ENCODE results near the gene LITAF.

Gene LITAF

GRCh38 chr16:11588321-11589197 is 1.8 kb upstream of the LITAF start:
- no peak for TF ChIP-seq CTCF (IDR thresholded peaks at IDR 0.05)

DNA sequence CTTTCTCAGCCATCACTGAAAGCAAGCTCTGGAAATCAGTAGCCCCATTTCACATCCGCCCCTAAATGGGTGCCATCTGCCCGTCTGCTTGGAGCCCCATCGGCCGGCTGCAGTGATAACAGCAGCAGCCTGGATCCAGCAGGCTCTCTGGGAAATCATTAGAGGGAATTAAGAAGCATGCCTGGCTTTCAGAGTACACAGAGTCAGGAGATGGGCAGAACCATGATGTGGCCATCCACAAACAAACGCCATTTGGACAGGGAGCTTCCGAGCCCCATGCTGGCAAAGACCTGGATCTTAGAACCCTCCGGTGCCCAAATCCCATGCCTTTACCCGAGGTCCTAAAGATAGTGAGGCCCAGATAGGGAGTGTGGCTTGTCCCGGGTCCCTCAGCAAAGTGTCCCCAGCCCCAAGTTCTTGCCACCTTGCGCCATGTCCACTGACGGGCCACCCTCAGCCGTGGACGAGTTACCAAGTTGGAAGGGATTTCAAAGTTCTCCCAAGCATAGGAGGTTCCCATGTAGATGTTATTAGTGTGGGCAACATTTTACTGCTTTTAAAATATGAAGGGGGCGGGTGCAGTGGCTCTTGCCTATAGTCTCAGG is 1.0 kb upstream of the LITAF start:
- TF ChIP-seq CTCF (IDR thresholded peaks at IDR 0.05): no peak

DNA sequence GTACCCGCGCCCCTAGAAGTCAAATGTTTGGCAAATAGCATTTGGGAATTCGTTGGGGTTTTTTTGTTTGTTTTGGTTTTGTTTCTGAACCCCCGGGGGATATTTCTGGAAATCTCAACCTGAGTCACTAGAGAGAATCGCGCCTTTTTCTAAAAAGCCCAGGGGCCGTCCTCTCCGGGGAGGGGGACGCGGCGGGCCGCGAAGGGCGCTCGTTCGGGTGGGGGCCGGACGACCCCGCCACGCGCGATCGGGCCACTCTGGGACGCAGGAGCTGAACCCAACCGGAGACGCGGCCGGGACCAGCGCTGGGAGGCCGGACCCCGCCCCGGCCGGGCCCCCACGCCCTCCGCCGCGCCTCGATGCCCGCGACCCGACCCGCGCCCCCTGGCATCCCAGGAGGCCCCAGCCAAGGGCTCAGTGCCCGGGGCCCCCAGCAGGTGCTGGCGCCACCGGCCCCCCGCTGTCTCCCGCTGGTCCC is 302 bp downstream of the LITAF start:
- TF ChIP-seq CTCF (IDR thresholded peaks at IDR 0.05): no peak

- TF ChIP-seq CTCF (IDR thresholded peaks at IDR 0.05): no peak
Measured at GRCh38 chr16:11585460-11586377, 1.0 kb downstream of the LITAF start.

GRCh38 chr16:11583889-11584565 is 2.7 kb downstream of the LITAF start:
- TF ChIP-seq CTCF (IDR thresholded peaks at IDR 0.05): no peak

DNA sequence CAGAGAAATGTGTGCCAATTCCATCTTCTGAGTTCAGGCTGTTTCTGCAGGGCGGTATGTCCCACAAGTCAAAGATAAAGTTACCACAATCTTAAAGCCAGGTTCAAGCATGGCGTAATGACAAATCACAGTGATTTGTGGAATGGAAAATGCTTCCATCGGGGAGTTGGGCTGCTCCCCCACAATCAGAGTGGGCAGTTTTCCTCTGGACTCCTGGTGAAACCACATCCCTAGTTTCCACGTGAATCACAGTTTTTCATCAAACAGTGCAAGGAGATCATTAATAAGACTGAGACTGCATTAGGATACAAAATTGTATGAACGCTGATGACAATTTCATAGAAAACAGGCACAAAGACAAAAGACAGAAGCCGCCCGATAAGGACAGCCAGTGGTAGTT is 3.6 kb downstream of the LITAF start:
- TF ChIP-seq CTCF (IDR thresholded peaks at IDR 0.05): no peak

All from LNCAP (cell line).